ENCODE results near the gene ZEB2. TPM values are rescaled to one million over a fixed set of nuclear protein-coding genes. Genes with fewer than 3 reads are reported as not detected.

ZEB2 gene
- total RNA-seq, 2 donors from 2014 or later, result 181 to 248 TPM

GRCh38 chr2:144522897-144523595 lies 3.1 kb upstream of the ZEB2 start:
- H3K9me3 Mint-ChIP-seq, result no peaks in the 10 kb centered on the region
- peak overlapping the region; percentile 72 to 92 for H3K27ac Mint-ChIP-seq
- ATAC-seq (no peak), DNase-seq (ENCODE audit: low spot score) (no peak)
- H3K4me3 Mint-ChIP-seq, result peak overlapping the region; percentile 97
- peaks cover 27 to 31% of the 10 kb centered on the region in 2 donors for H3K4me1 Mint-ChIP-seq (ENCODE audit: low read depth in 2 of 2)
- H3K36me3 Mint-ChIP-seq, result peaks cover 6% of the 10 kb centered on the region
- no peaks in the 10 kb centered on the region for H3K27me3 Mint-ChIP-seq

- H3K4me1 Mint-ChIP-seq (ENCODE audit: low read depth in 2 of 2), result peaks cover 27 to 31% of the 10 kb centered on the region in 2 donors
- H3K27me3 Mint-ChIP-seq, result no peaks in the 10 kb centered on the region
- peak overlapping the region; percentile 72 to 92 for H3K27ac Mint-ChIP-seq
- peaks cover 7% of the 10 kb centered on the region for H3K36me3 Mint-ChIP-seq
- no peak for ATAC-seq
- DNase-seq (ENCODE audit: low spot score), result no peak
- H3K9me3 Mint-ChIP-seq, result no peaks in the 10 kb centered on the region
- peak overlapping the region; percentile 97 for H3K4me3 Mint-ChIP-seq
Observed at GRCh38 chr2:144522176-144522896, 2.4 kb upstream of the ZEB2 start.

DNA sequence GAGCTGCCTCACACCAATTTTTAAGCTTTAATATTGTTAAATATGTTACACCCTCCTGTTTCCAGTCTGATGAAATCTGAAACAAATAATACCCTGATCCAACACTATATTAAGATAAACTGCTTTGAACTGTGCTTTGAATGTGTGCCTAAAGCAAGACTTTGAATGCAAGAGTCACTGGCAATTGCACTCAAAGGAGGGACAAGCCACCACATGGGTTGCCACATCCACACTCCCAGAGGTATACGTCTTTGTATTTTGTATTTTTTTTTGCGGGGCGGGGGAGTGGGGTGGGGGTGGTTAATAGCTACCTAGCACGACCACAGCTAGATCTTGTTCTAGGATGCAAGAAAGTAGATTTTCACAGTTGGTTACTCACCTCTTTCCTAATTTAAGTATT lies 1.8 kb upstream of the ZEB2 start:
- no peak overlapping the region for H3K27ac Mint-ChIP-seq
- H3K4me1 Mint-ChIP-seq (ENCODE audit: low read depth in 2 of 2), result peaks cover 27 to 34% of the 10 kb centered on the region in 2 donors
- H3K27me3 Mint-ChIP-seq, result no peaks in the 10 kb centered on the region
- ATAC-seq (no peak), DNase-seq (ENCODE audit: low spot score) (no peak)
- H3K36me3 Mint-ChIP-seq, result peaks cover 12% of the 10 kb centered on the region
- no peaks in the 10 kb centered on the region for H3K9me3 Mint-ChIP-seq
- no peak overlapping the region for H3K4me3 Mint-ChIP-seq

GRCh38 chr2:144520756-144521487 lies 1.0 kb upstream of the ZEB2 start:
- DNase-seq (ENCODE audit: low spot score) (no peak), ATAC-seq (no peak)
- H3K4me3 Mint-ChIP-seq, result peak overlapping the region; percentile 3
- no peak overlapping the region for H3K27ac Mint-ChIP-seq
- no peaks in the 10 kb centered on the region for H3K27me3 Mint-ChIP-seq
- peaks cover 12% of the 10 kb centered on the region for H3K36me3 Mint-ChIP-seq
- peaks cover 27 to 34% of the 10 kb centered on the region in 2 donors for H3K4me1 Mint-ChIP-seq (ENCODE audit: low read depth in 2 of 2)
- H3K9me3 Mint-ChIP-seq, result no peaks in the 10 kb centered on the region

DNA sequence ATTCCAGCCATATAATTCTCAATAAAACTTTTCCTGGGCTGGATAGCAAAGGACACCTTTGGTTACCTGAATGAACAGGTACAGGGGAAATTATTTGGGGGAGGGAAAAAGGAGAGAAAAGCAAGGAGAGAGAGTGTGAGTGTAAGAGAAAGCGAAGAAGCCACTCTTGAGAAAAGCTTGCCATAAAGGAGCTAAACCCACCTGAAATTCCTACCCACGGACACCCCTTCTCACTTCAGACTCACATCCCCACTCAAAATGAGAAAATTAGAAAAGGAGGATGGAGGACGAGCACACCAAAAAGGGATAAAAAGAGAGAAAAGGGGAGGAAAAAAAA lies 354 bp downstream of the ZEB2 start:
- no peak overlapping the region for H3K4me3 Mint-ChIP-seq
- peaks cover 19% of the 10 kb centered on the region for H3K36me3 Mint-ChIP-seq
- H3K9me3 Mint-ChIP-seq, result no peaks in the 10 kb centered on the region
- no peak overlapping the region for H3K27ac Mint-ChIP-seq
- ATAC-seq (no peak), DNase-seq (ENCODE audit: low spot score) (no peak)
- H3K27me3 Mint-ChIP-seq, result no peaks in the 10 kb centered on the region
- peaks cover 30 to 35% of the 10 kb centered on the region in 2 donors for H3K4me1 Mint-ChIP-seq (ENCODE audit: low read depth in 2 of 2)

- no peaks in the 10 kb centered on the region for H3K27me3 Mint-ChIP-seq
- H3K36me3 Mint-ChIP-seq, result peaks cover 24% of the 10 kb centered on the region
- ATAC-seq, result no peak
- peaks cover 34 to 40% of the 10 kb centered on the region in 2 donors for H3K4me1 Mint-ChIP-seq (ENCODE audit: low read depth in 2 of 2)
- no peak overlapping the region for H3K4me3 Mint-ChIP-seq
- H3K9me3 Mint-ChIP-seq, result no peaks in the 10 kb centered on the region
- DNase-seq (ENCODE audit: low spot score), result no peak
- H3K27ac Mint-ChIP-seq, result no peak overlapping the region
Observed at GRCh38 chr2:144518748-144519596, 947 bp downstream of the ZEB2 start.

DNA sequence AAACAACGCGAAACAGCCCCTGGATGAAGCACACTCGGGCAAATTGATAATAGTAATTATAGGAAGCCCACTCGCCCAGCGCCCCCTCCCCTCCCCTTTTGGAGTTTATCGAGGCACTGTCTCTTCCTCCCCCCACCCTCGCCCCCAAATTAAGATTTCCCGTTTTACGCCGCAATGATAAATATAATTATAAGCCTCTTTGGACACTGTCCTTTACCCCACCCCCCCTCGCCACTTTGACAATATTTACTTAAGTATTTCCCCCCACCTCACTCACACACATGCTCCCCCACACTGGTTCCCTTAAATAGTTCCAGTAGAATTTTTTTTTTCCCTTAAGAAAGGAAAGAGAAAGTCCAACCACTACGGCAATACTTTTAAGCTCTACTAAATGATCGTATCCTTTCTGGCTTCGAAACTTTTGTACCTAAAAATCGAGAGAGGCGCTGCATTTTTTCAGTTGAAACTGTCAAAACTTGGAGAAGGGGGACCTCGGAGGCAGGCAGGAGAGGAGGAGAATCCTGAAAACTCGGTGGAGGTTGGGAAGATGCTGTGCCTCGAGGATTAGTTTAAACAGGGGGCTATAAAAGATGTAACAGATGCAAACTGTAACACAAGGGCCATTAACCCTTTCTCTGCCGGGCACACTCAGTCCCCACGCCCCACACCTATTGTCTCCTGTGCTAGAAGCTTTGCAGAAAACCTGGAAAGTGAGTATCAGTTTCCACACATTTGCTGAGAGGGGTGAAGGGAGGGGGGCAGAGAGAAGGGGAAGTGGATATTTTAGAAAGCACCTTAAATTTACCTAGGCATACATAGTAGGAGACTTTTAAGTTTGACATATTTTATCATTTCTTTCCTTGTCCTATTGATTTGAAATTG lies 1.8 kb downstream of the ZEB2 start:
- no peak for DNase-seq (ENCODE audit: low spot score)
- Mint-ChIP-seq H3K4me1 (ENCODE audit: low read depth in 2 of 2) (peaks cover 38 to 43% of the 10 kb centered on the region in 2 donors), H3K27me3 (no peaks in the 10 kb centered on the region), H3K9me3 (no peaks in the 10 kb centered on the region), H3K4me3 (no peak overlapping the region), H3K36me3 (peaks cover 31% of the 10 kb centered on the region), H3K27ac (no peak overlapping the region)
- ATAC-seq, result no peak

DNA sequence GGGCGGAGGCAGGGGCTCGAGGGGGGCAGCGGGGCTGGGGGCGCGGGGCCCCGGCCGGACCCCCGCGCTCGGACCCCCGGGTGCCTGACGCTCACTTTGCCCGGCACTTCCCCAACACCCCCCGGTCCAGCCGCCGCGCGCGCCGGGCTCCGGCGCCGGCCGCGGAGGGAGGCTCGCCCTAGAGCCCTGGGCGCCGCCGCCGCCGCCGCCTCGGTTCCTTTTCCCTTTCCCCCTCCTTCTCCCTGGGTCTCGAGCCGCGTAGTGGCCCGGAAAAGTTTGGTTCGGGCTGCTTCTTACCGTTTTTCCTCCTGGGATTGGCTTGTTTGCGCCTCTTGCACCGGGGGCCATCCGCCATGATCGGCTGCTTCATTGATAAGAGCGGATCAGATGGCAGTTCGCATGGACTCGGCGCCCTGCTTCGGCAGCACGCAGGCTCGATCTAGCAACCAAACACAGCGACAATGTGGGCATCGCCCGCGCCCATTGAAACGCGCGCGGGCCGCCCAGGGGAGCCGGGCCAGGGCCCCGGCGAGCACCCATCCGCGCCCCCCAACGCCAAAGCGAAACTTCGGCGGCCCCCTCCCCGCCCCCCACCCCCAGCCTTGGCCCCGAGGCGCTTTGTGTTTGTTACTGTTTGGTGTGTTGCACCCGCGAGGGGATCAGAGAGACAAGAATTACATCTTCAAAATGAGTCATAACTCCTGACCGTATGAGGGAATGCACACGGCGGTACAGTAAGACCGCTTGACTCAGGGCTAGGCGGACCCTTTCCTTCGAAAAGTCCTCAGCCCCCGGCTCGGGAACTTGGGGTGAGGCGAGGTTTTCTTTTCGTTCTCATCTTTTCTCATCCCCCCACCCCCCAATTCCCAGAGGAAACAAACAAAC lies 2.7 kb downstream of the ZEB2 start:
- ATAC-seq, result peak; percentile 83 to 86
- H3K27ac Mint-ChIP-seq, result no peak overlapping the region
- no peaks in the 10 kb centered on the region for H3K27me3 Mint-ChIP-seq
- H3K4me3 Mint-ChIP-seq, result no peak overlapping the region
- H3K9me3 Mint-ChIP-seq, result no peaks in the 10 kb centered on the region
- peaks cover 38 to 43% of the 10 kb centered on the region in 2 donors for H3K4me1 Mint-ChIP-seq (ENCODE audit: low read depth in 2 of 2)
- peak; percentile 84 for DNase-seq (ENCODE audit: low spot score)
- peaks cover 40% of the 10 kb centered on the region for H3K36me3 Mint-ChIP-seq

DNA sequence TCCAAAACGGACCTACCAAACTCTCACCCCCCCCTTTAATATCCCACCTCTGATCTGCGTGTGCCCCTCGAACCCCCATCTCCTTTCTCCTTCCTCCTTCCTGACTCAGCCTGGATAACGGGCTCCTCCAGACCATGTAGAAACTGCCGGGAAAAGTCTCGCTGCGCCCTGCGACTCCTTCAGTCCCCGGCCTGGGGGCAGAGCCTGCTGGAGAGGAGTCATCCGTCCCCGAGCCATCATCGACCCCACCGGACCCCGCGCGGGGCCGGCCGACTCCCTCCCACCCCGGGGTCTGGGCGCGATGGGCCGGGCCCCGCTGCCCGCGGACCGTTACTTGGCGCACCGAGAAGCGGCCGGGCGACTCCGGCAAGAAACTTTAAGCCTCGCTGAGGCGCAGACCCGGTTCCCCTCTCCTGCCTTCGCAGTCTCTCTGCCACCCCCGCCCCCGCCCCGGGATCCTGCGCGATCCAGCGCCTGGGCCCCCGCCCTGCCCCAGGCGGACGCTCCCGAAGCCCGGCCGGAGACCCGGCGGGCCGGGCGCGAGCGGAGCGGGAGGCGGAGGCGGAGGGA lies 3.4 kb downstream of the ZEB2 start:
- ATAC-seq (peak; percentile 7 to 22), DNase-seq (ENCODE audit: low spot score) (no peak)
- peaks cover 40% of the 10 kb centered on the region for H3K36me3 Mint-ChIP-seq
- peak overlapping the region in 1 of 2 donors; percentile 99 for H3K27ac Mint-ChIP-seq
- H3K4me3 Mint-ChIP-seq, result peak overlapping the region; percentile 98
- no peaks in the 10 kb centered on the region for H3K9me3 Mint-ChIP-seq
- no peaks in the 10 kb centered on the region for H3K27me3 Mint-ChIP-seq
- H3K4me1 Mint-ChIP-seq (ENCODE audit: low read depth in 2 of 2), result peaks cover 43 to 49% of the 10 kb centered on the region in 2 donors

- no peaks in the 10 kb centered on the region for H3K27me3 Mint-ChIP-seq
- H3K36me3 Mint-ChIP-seq, result peaks cover 44% of the 10 kb centered on the region
- no peaks in the 10 kb centered on the region for H3K9me3 Mint-ChIP-seq
- peak overlapping the region; percentile 98 for H3K4me3 Mint-ChIP-seq
- H3K4me1 Mint-ChIP-seq (ENCODE audit: low read depth in 2 of 2), result peaks cover 50 to 52% of the 10 kb centered on the region in 2 donors
- peak; percentile 43 to 61 for ATAC-seq
- DNase-seq (ENCODE audit: low spot score), result no peak
- peak overlapping the region in 1 of 2 donors; percentile 99 for H3K27ac Mint-ChIP-seq
Observed at GRCh38 chr2:144515696-144516410, 4.1 kb downstream of the ZEB2 start.

DNA sequence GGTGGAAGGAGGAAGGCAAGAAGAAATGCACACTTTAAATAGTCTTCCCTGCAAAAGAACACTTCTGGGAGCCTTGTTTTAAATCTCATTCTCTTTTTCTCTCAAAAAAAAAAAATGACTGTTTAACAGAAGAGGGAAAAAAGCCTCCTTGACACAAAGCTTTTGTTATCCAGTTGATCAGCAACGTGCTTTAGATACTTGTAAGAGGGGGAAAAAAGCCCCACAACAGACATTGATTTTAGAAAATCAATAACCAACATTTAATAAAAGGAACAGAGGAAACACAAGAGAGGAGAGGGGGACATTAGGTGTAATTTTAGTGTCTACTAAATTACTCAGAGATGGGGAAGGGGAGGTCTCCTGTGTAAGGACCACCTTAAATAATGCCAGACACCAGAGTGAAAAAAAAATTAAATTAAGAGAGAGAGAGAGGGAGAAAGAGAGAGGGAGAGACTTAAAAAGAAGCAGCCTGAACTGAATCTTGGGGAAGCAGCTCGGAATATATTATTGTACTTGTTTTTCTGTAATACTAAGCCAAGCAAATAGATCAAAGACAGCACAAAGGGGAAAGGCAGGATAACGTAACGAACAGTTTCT lies 4.7 kb downstream of the ZEB2 start:
- ATAC-seq (no peak), DNase-seq (ENCODE audit: low spot score) (no peak)
- Mint-ChIP-seq H3K27me3 (no peaks in the 10 kb centered on the region), H3K27ac (peak overlapping the region in 1 of 2 donors; percentile 99), H3K4me3 (peak overlapping the region; percentile 98), H3K9me3 (no peaks in the 10 kb centered on the region), H3K36me3 (peaks cover 46% of the 10 kb centered on the region), H3K4me1 (ENCODE audit: low read depth in 2 of 2) (peaks cover 54 to 56% of the 10 kb centered on the region in 2 donors)

All from natural killer cell treated with Interleukin-12 subunit alpha and Interleukin-12 subunit beta and Interleukin-15 and Interleukin-18, amount 100 ng/mL, for 72 hours (primary cell).